Sciatic nerve (tissue), 2 donors: ENCODE measurements around the gene MIEN1. TPM values are rescaled to one million over a fixed set of nuclear protein-coding genes. Genes with fewer than 3 reads are reported as not detected.
A peak's percentile ranks its signal among the peaks of the same experiment; 100 is the strongest.
"Not testable (repeated sequence)": the region's sequence is repeated elsewhere in the genome, so short reads cannot be mapped to it uniquely, and the experiment has no call there.

Experiments
- ATAC-seq: fragments of 200-7000 bp; cut with Tn5 transposase; one replicate; pipeline ENCODE4 v1.9.1; 2020; ENCODE audit warnings: mild to moderate bottlenecking, moderate library complexity
- DNase-seq: peaks from one replicate; pipeline ENCODE4 v3.0.0-alpha.2; 2020; ENCODE audit warnings: low spot score
- intact Hi-C: fragments of 100-400 bp; cut with DNase I; formaldehyde crosslinking; loops from one replicate; pipeline ENCODE4 v1.14.2; 2022
- total RNA-seq: library from RNA; stranded (reverse); fragmentation: NEBNext Ultra II Directional; extraction: Animal tissue kit (Norgen Biotek cat#: 25700); gene quantifications from one replicate; pipeline ENCODE4 v1.2.1, GENCODE V29; 2021
- donor health status: DM: no; HTN: no; CAD: no.
- donor health status: DM: no; HTN: no; CAD: no.

MIEN1 gene
- total RNA-seq, 1 donor from 2014 or later = 18.5 TPM

- intact Hi-C loops = loop anchor here (5.0 kb wide), 1 partner anchor 272 kb away; no protein-coding TSS in a partner anchor
- DNase-seq = no peak
- peak; percentile 67 for ATAC-seq
These were observed 25.3 kb downstream of the MIEN1 start for GRCh38 chr17:39704821-39705551.

GRCh38 chr17:39703913-39704312 is 26.4 kb downstream of the MIEN1 start:
- ATAC-seq (no peak), DNase-seq (no peak)
- intact Hi-C loops = no loop called here

- ATAC-seq (peak; percentile 18), DNase-seq (no peak)
- intact Hi-C loops = no loop called here
These were observed 27.1 kb downstream of the MIEN1 start for GRCh38 chr17:39702901-39703893.

- intact Hi-C loops = no loop called here
- no peak for ATAC-seq
- DNase-seq = no peak
These were observed 28.4 kb downstream of the MIEN1 start for GRCh38 chr17:39701784-39702422.

- ATAC-seq (no peak), DNase-seq (no peak)
- intact Hi-C loops = no loop called here
These were observed 29.1 kb downstream of the MIEN1 start for GRCh38 chr17:39701012-39701783.

- ATAC-seq = peak; percentile 35
- no peak for DNase-seq
- intact Hi-C loops = no loop called here
These were observed 30.0 kb downstream of the MIEN1 start for GRCh38 chr17:39700148-39700987.

- ATAC-seq = peak; percentile 87
- intact Hi-C loops = no loop called here
- peak; percentile 83 for DNase-seq
These were observed 30.5 kb downstream of the MIEN1 start, which contains the start of gene ERBB2 for GRCh38 chr17:39699818-39700147. ERBB2 (plus strand) TSS chr17:39700064; CDS start chr17:39700239, 175 bp downstream.

GRCh38 chr17:39699157-39699817 is 31.0 kb downstream of the MIEN1 start:
- DNase-seq, intact Hi-C loops, ATAC-seq: not testable (repeated sequence)

- ATAC-seq (no peak), DNase-seq (no peak)
- intact Hi-C loops = no loop called here
These were observed 32.4 kb downstream of the MIEN1 start for GRCh38 chr17:39697961-39698360.

- intact Hi-C loops = no loop called here
- ATAC-seq = no peak
These were observed 33.6 kb downstream of the MIEN1 start for GRCh38 chr17:39696731-39697130.

GRCh38 chr17:39695089-39695474 is 35.2 kb downstream of the MIEN1 start:
- ATAC-seq = no peak
- no peak for DNase-seq
- intact Hi-C loops = no loop called here

More at GRCh38 chr17:39696731-39697130, 33.6 kb downstream of the MIEN1 start:
- DNase-seq = no peak

GRCh38 chr17:39694593-39694992 is 35.7 kb downstream of the MIEN1 start:
- intact Hi-C loops = no loop called here
- DNase-seq = no peak
- ATAC-seq = no peak

- intact Hi-C loops = no loop called here
- no peak for DNase-seq
- ATAC-seq = no peak
These were observed 41.4 kb downstream of the MIEN1 start for GRCh38 chr17:39688945-39689344.

- DNase-seq = no peak
- ATAC-seq = no peak
- intact Hi-C loops = no loop called here
These were observed 41.9 kb downstream of the MIEN1 start for GRCh38 chr17:39688475-39688835.

GRCh38 chr17:39687546-39688474 is 42.5 kb downstream of the MIEN1 start, which contains the start of gene PGAP3:
PGAP3 (minus strand) TSS chr17:39688057; CDS start chr17:39688014, 43 bp downstream.
- DNase-seq (peak; percentile 92), ATAC-seq (peak; percentile 96)
- intact Hi-C loops = no loop called here

GRCh38 chr17:39687101-39687545 is 43.2 kb downstream of the MIEN1 start:
- intact Hi-C loops = no loop called here
- DNase-seq (no peak), ATAC-seq (no peak)
